ENCODE results near the gene PDIA6.

The PDIA6 gene

DNA sequence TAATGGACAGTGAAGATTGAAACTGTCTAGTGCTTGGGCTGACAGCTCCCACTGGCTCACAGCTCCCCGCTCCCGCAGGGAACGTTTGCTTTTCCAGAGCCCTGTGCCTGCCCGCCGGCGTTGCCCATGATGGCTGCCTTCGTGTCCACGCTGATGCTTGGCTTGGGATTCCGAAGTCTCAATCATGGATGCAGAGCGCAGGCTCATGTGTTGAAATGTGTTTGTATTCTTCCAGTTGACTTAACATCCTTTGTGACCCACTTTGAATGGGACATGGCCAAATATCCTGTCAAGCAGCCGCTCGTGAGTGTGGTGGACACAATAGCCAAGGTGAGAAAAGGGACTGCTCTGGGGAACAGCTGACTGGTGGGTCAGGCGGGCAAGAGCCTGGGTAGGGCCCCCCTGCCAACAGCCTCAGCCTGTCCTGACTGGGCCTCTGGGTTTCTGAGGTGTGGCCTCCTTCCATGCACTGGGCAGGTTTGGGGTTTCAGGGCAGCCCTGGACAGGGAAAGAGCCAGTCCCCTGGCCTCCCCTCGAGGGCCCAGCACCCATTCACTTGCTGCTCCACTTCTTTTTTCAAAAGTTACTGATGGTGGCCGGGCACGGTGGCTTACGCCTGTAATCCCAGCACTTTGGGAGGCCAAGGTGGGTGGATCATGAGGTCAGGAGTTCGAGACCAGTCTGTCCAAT lies 48.3 kb downstream of the PDIA6 start:
- no peak for DNase-seq (ENCODE audit: low spot score)

DNA sequence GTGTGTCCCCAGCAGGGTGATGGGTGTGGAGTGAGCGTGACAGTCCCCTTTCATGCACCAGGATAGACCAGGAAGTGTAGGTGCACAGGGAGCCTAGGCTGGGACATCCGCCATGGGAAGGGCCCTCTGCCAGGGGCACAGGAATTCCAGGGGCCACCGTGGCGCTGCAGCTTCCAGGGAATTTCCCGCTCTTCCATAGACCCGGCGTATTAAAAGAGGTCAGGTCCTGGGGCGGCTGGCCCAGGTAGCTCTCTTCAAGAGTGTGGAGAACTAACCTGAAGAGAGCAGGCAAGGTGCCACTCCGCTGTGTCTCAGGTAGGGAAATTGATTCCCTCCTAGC lies 49.2 kb downstream of the PDIA6 start:
- no peak for DNase-seq (ENCODE audit: low spot score)

DNA sequence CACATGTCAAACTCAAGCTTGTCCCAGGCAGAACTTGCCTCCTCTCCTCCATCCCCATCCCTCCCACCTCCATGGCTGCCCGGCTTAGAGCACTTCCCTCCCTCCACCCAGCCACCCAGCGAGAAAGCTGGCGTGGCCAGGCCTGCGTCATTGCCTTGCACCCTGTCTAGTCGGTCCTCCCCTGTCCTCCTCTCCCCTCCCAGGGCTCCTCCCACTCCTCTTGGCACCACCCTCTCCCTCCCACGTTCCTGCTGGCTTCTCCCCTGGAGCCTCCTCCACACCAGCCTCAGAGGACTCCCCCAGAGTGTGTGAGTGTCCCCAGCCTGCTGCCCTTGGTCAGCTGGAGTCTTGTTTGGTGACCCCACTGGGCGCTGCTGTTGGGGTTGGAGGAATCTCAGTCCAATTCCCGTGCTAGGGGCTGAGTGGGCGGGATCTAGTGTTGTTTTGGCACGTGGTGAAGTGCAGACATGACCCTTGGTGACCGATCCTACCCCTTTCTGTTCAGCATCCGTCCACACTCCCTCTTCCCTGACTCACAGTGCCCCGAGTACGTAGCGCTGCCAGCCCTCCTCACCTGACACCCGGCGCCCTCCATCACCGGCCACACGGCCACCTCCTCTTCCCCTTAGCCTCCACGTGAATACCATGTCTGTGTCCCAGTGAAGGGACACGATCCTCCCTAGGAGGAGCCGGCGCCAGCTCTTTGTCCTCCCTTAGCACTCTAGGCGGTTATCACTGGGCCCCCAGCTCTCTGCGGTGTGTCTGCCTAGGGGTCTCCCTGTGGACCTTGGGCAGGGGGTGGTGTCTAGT lies 49.7 kb downstream of the PDIA6 start:
- no peak for DNase-seq (ENCODE audit: low spot score)

DNA sequence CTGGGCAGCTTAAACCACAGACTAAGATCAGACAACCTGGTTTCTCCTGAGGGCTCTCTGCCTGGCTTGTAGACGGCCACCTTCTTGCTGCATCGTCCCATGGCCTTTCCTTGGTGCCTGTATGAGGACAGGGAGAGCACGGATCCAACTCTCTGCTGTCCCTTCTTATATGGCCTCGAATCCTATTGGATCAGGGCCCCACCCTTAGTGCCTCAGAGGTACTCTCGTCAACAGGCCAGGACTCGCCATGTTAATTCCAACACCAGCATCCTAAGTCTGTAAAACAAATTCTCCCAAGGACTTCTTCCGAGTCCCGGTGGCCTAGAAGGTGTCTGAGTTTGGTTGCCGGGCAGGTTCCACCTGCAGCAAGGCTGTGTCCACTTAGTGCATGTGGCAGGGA lies 51.0 kb downstream of the PDIA6 start:
- DNase-seq (ENCODE audit: low spot score), result no peak

DNA sequence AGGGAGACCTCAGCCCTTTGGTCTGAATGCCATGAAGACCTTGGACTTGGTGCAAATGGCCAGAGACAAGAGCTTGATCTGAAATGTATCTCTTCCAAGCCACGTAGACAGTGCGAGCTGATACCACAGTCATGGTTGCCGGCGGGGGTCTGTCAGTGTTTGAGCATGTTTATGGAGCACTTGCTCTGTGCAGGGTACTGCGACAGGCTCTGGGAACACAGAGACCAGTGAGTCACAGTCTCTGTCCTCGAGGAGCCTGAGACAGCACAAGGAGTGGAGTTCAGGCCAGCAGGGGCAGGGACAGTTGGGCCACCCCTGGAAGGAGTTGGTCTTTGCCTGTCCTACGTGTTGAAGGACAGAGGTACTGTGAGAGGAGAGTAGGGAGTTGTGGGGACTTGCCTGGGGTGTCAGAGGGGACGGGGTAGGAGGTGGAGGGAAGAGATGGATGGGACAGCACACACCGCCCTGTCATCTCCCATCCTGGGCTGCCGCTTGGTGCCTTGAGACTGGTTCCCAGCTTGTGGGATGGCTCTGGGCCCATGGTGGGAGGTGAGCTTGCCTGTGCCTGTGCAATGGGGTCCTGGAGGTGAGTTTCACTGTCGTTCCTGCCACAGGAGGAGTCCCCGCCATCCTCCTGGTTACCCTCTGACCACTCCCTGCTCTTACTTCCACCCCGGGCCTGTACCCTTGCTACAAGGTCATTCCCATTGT lies 51.6 kb downstream of the PDIA6 start:
- DNase-seq (ENCODE audit: low spot score), result no peak

DNA sequence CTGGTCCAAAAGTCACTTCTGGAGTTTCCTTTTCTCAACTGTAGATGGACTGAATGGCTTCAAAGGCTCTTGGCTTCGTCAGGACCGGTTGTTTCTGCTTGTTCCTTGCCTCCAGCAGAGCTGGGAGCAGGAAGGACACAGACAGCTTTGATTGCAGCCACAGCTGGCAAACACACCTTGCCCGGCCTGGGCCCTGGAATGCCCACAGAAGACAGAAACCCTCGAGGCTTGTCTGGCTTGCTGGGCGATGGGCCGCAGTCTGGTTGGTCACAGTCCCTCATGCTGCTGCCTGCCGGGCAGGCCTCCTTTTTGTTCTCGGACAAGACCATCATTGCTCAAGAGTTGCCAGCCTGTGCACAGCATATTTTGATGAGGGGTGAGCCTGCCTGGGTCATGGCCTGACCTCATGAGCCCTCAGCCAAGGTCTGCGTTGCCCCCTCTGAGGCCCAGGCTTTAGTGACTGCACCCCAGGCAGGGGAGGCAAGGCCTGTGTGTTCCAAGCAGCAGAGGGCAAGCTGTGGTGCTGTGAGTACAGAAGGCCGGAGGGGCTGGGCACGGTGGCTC lies 53.4 kb downstream of the PDIA6 start:
- no peak for DNase-seq (ENCODE audit: low spot score)

DNA sequence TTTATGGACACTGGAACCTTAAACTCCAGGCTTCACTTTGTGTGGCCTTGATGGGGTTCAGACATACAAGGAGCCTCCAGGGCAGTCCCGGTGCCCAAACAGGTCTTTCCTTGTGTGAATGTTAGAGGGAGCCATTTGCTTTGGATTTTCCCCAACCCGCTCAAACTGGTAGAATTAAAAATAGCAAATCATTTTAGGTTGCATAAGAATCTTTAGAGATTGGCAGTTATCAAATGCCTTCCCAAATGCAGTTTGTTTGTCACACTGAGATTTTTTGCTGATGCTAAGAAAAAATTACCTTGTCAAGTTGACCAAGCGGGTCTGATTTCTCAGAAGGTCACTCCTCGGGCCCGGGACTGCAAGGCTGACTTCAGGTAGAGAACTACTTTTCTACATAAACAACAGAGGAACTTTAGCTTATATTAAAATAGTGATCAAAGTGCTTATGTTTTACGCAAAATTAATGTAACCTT lies 54.7 kb downstream of the PDIA6 start:
- no peak for DNase-seq (ENCODE audit: low spot score)

DNA sequence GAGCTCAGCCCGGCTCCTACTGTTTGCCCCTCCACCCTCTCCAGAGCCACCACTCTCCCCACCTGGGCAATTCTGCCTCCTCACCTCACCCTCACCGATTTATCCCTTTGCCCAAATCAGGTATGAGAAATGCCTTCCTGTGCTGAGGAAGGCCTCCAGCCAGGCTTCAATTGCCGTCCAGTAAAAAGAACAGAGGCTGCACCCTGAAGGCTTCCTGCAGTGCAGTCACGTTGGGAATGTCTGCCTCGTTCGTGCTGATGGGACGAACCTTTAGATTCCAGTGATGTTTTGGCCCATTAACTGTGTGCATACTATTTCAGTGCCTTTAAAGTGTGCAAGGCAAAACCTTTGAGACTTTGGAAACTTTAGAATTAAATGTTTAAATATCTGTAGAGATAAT lies 57.0 kb downstream of the PDIA6 start:
- no peak for DNase-seq (ENCODE audit: low spot score)

DNA sequence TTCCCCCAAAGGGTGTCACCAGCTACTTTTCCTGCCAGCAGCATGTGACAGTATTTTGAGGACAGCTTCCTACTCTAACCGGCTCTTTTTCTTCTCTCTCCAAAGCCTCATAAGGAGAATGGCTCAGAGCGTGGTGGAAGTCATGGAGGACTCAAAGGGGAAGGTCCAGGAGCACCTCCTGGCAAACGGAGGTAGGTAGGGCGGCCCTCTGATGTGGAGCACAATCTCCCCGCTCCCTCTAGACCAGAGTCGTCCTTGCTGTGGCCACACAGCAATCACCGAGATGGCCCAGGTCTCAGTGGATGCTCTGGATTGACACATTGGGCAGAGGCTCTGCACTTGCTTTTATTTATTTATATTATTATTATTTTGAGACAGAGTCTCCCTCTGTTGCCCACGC lies 58.7 kb downstream of the PDIA6 start:
- no peak for DNase-seq (ENCODE audit: low spot score)

DNA sequence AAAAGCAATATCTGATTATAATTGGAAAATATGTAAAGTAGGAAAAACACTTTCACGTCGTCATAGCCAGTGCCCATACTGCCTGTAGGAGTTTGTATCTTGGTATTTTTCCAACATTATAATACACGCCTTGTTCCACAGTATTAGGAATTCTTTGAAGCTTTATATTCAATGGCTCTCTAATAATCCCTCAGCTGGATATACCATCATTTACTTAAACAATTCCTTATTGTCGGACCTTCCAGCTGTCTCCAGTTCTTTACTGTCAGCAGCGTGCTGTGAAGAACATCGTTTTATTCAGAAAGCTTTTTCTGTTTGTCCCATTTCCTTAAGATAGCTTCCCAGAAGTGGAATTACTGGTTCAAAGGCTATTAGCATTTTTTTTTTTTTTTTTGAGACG lies 59.4 kb downstream of the PDIA6 start:
- DNase-seq (ENCODE audit: low spot score), result no peak

DNA sequence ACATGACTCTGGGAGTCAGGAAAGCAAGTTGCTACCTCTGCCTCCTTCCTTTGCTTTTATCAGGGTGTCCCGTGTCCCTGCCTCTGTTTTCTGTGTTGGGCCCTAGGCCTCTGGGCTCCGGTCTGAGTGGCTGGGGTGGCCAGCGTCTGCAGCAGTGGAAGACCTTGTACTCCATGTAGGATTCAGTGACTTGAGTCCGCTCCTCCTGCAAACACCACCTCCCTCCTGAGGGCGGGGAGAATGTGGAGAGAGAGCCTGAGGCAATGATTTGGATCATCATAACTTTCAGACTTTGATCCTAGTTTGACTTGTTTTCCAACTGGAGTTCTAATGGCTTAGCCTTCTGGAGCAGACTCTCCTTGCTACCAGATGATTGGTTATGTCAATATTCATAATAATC lies 60.3 kb downstream of the PDIA6 start:
- DNase-seq (ENCODE audit: low spot score), result no peak

DNA sequence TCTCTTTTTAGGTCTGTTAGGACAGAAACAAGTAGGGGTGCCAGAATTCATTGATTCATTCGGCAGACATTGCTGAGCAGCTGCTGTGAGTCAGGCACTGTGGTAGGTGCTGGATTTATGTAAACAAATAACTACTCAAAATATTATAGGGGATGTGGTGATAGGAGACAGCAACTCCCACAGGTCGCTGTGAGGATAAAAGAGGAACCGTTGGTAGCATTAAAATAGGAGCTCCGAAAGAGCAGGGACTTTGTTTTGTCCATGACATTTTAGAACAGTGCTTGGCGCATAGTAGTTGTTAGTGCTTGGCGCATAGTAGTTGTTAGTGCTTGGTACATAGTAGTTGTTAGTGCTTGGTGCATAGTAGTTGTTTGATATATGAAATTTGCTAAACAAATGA lies 62.0 kb downstream of the PDIA6 start:
- DNase-seq (ENCODE audit: low spot score), result no peak

DNA sequence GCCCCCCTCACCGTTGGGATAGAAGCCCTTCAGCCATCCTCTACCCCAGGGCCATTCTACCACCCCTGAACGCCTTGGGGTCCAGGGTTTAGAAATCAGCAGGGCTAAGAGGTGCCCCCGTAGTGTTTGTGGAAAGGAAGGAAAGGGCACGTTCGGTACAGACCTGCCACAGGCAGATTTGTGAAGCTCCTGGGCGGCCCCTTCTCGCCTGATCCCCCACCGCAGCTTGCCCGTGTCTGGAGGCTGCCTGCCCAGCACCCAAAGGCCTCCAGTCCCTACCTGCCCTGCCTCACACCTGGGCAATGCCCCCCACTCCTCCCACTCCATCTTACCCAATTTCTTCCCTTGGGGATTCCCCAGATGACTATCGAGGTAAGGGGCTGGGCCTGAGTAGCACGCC lies 69.9 kb downstream of the PDIA6 start:
- no peak for DNase-seq (ENCODE audit: low spot score)

DNA sequence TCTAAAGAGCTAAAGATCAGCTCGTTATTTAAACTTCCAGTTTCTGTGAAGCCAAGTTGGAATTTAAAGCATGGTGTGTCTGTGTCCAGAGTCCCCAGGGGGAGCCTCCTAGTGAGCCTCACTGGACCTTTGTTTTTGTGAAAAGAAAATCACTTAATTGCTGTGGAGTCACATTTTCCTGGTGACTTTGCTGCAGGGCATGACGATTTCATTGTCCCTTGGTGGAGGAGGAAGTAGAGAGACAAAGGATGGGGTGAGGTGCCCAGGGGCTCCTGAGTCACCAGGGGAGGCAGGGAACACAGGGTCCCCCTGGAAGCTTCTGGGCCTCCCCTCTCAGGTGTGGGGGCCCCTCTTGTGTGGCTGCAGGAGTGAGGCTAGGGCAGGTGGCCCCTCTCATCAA lies 71.4 kb downstream of the PDIA6 start:
- DNase-seq (ENCODE audit: low spot score), result no peak

DNA sequence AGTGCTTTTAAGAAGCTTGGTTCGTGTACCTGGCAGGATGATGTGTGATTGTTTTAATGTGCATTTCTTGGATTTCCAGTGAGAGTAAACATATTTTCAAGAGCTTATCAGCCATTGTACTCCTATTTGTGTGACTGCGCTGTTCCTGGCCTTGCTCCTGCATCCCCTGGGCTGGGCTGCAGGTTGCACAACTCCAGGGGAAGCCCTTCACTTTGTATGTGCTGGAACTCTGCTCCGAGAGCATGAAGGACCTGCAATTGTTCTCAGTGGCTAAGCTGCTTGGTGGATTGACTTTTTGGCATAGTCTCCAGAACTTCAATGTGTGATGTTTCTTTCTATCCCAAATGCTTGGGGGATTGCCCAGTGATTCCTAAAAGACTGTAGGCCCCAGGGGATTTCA lies 72.4 kb downstream of the PDIA6 start:
- DNase-seq (ENCODE audit: low spot score), result no peak

DNA sequence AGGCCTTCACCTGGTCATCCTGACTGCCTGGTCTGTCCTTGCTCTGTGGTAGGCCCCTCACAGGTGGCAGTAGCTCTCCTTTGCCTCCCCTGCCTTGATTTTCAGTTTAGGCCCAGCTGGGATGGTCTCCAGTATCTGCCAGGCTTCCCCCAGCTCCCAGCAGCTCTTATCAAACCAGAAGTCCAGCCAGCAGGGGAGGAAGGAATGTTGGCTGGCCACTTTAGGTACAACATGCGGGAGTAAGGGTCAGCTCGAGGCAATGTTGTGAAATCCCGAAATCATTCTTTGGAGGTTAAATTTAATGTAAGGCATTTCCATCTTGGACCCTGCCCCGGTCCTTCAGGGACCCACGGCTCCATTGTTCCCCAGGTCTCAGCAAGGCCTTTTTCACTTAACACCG lies 74.4 kb downstream of the PDIA6 start:
- DNase-seq (ENCODE audit: low spot score), result no peak

DNA sequence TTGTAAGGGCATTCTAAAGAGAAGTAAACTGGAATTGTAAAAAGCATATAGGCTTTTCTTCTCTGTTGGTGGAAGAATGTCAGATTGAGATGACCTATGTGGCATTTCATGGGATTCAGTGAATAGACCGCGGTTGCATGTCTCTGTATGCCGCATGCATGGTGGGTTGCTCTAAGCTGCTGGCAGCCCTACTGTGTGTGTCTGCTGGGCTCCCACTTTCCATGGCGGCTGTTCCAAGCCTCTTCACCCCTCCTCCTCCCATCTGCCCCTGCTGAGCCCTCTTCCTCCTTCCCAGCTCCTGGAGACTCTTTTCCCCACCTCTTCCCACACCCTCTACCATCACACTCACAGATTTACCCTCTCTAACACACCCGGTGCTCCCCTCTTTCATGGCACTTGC lies 78.6 kb downstream of the PDIA6 start:
- DNase-seq (ENCODE audit: low spot score), result no peak

DNA sequence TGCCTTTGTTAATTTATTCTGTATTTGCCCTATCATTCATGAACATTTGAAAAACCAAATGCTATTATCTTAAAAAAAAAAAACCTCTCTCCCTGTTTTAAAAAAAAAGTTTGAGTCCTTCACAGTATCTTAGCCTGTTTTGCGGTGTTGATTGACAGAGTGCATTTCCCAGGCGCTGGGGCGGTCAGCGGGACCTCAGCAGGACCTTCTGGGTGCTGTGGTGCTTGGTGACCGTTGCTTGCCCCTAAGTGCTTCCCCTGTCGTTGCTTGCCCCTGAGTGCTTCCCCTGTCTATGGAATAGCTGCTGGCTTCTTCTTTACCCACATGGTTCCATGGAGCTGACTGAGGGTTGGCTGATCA lies 79.0 kb downstream of the PDIA6 start:
- DNase-seq (ENCODE audit: low spot score), result no peak
